GM23248 (cell line): ENCODE measurements around the gene ZNF69. TPM values are rescaled to one million over a fixed set of nuclear protein-coding genes. Genes with fewer than 3 reads are reported as not detected.
"Not testable (repeated sequence)": the region's sequence is repeated elsewhere in the genome, so short reads cannot be mapped to it uniquely, and the experiment has no call there.

Experiments used
- DNase-seq: peaks from one replicate; pipeline ENCODE4 v3.0.0-alpha.2; 2015
- H2AFZ ChIP-seq: fragments of 200-600 bp; sonication (generic); 2 replicates; pipeline ENCODE4 v1.6.1; 2016; ENCODE audit warnings: antibody characterized with exemption
- H3F3A ChIP-seq: fragments of 200-600 bp; sonication (generic); 2 replicates; pipeline ENCODE4 v1.6.1; 2016; ENCODE audit warnings: mild to moderate bottlenecking, antibody characterized with exemption, mixed run types; ENCODE audit not compliant: insufficient read depth
- H3K27ac ChIP-seq: fragments of 200-600 bp; sonication (generic); 2 replicates; pipeline ENCODE4 v1.5.1; 2016; ENCODE audit warnings: mild to moderate bottlenecking
- H3K27me3 ChIP-seq: fragments of 200-600 bp; sonication (generic); replicated peaks from 2 replicates; pipeline ENCODE4 v1.6.1; 2016; ENCODE audit warnings: mild to moderate bottlenecking; ENCODE audit not compliant: insufficient read depth
- H3K36me3 ChIP-seq: fragments of 200-600 bp; sonication (generic); 2 replicates; pipeline ENCODE4 v1.6.1; 2016; ENCODE audit warnings: low read depth, mild to moderate bottlenecking
- H3K4me1 ChIP-seq: fragments of 200-600 bp; sonication (generic); 2 replicates; pipeline ENCODE4 v1.6.1; 2016; ENCODE audit warnings: mild to moderate bottlenecking; ENCODE audit not compliant: insufficient read depth
- H3K4me2 ChIP-seq: fragments of 200-600 bp; sonication (generic); one replicate; pipeline ENCODE4 v1.6.1; 2016; ENCODE audit warnings: mild to moderate bottlenecking; ENCODE audit not compliant: unreplicated experiment
- H3K4me3 ChIP-seq: fragments of 200-600 bp; sonication (generic); 2 replicates; pipeline ENCODE4 v1.5.1; 2016; ENCODE audit warnings: mild to moderate bottlenecking
- H3K79me2 ChIP-seq: fragments of 200-600 bp; sonication (generic); 2 replicates; pipeline ENCODE4 v1.6.1; 2016; ENCODE audit warnings: mild to moderate bottlenecking; ENCODE audit not compliant: insufficient read depth
- H3K9ac ChIP-seq: fragments of 200-600 bp; sonication (generic); 2 replicates; pipeline ENCODE4 v1.6.1; 2016; ENCODE audit warnings: mild to moderate bottlenecking
- H3K9me2 ChIP-seq: fragments of 200-600 bp; sonication (generic); 2 replicates; pipeline ENCODE4 v1.6.1; 2016; ENCODE audit warnings: mixed run types, mild to moderate bottlenecking, moderate library complexity; ENCODE audit not compliant: insufficient read depth
- H3K9me3 ChIP-seq: fragments of 200-600 bp; sonication (generic); one replicate; pipeline ENCODE4 v1.6.1; 2017; ENCODE audit warnings: low read depth
- H4K20me1 ChIP-seq: fragments of 200-600 bp; sonication (generic); 2 replicates; pipeline ENCODE4 v1.6.0; 2016; ENCODE audit not compliant: insufficient read depth
- EZH2 ChIP-seq: fragments of 200-600 bp; sonication (generic); IDR thresholded peaks from 2 replicates; pipeline ENCODE4 v1.6.1; 2018; ENCODE audit warnings: antibody characterized with exemption, mild to moderate bottlenecking; ENCODE audit not compliant: insufficient read depth, poor library complexity, severe bottlenecking
- EZH2phosphoT487 ChIP-seq: fragments of 200-600 bp; sonication (generic); IDR thresholded peaks from 2 replicates; pipeline ENCODE4 v1.6.1; 2018; ENCODE audit warnings: antibody characterized with exemption, moderate library complexity, mild to moderate bottlenecking, low read depth; ENCODE audit not compliant: insufficient read depth
- WGBS, 2 experiments: methylation state at CpG; one replicate each; pipeline ENCODE4 v1.1.6; 2015 to 2017; ENCODE audit warnings: low lambda C conversion rate in 2 of 2, low coverage in 1 of 2; ENCODE audit errors: missing lambda C conversion rate in 2 of 2; 5-methylcytosine and 5-hydroxymethylcytosine counted together
- in situ Hi-C: fragments of 300-500 bp; cut with MboI; formaldehyde crosslinking; loops from 2 replicates; pipeline ENCODE4 v1.15.0; 2020
- polyA plus RNA-seq: library from polyadenylated mRNA; unstranded; fragments of >200 nt; fragmentation: Nextera tagmentation; extraction: Ambion mirVana; gene quantifications from 2 replicates; pipeline ENCODE4 v1.2.1, GENCODE V29; 2016
- total RNA-seq: library from RNA; depleted of rRNA; stranded (reverse); fragments of >200 nt; shearing (Covaris generic); gene quantifications from 2 replicates; pipeline ENCODE4 v1.2.3, GENCODE V29; 2014

The ZNF69 gene
- total and polyA plus RNA-seq, 2 experiments from 2014 or later: 5.3 to 6.8 TPM

GRCh38 chr19:11848594-11849469 is 38.8 kb upstream of the ZNF69 start, which contains the start of gene ZNF439:
Gene ZNF439 (plus strand): TSS chr19:11848726. CDS start chr19:11848868, 142 bp downstream.
- H3K4me3 ChIP-seq: peak within 1 kb of the TSS; percentile 89
- DNase-seq: peak; percentile 93
- in situ Hi-C loops: no loop called here
- peaks cover 3% of the 10 kb centered on the region; the same call in 1 of the 2 replicates for H3K4me1 ChIP-seq
- H3K27ac ChIP-seq: no peak within 1 kb of the TSS
- H3K9me3 ChIP-seq: no peaks in the 10 kb centered on the region
- H4K20me1 ChIP-seq: no peaks in the 10 kb centered on the region
- H3K79me2 ChIP-seq: peaks cover 53% of the 10 kb centered on the region
- H3K9ac ChIP-seq: peak within 1 kb of the TSS; percentile 66
- H3K36me3 ChIP-seq: no peaks in the 10 kb centered on the region
- H3K4me2 ChIP-seq: peak within 1 kb of the TSS; percentile 81
- peaks cover 3% of the 10 kb centered on the region; the same call in 1 of the 2 replicates for H3F3A ChIP-seq
- H2AFZ ChIP-seq: peak within 1 kb of the TSS; percentile 92
- H3K9me2 ChIP-seq: no peaks in the 10 kb centered on the region
- H3K27me3 ChIP-seq: no peaks in the 10 kb centered on the region
- WGBS, 2 experiments: 2% methylated on average over 46 to 57 of the region's 59 CpGs
- TF ChIP-seq EZH2phosphoT487: no peak
- TF ChIP-seq EZH2: no peak

- H3F3A ChIP-seq, H3K4me2 ChIP-seq, H3K4me1 ChIP-seq, H3K27me3 ChIP-seq, H2AFZ ChIP-seq, in situ Hi-C loops, H3K9ac ChIP-seq, H3K9me3 ChIP-seq, DNase-seq, H3K27ac ChIP-seq, H4K20me1 ChIP-seq, H3K4me3 ChIP-seq, H3K9me2 ChIP-seq, H3K36me3 ChIP-seq: not testable (repeated sequence)
- 84 to 85% methylated on average over 4 of the region's 4 CpGs for WGBS, 2 experiments
- peaks cover 67% of the 10 kb centered on the region for H3K79me2 ChIP-seq
Observed at GRCh38 chr19:11850289-11850688, 37.3 kb upstream of the ZNF69 start.

- in situ Hi-C loops: no loop called here
- Histone ChIP-seq H3F3A (0 out of 2 replicates have a peak, but pooled peaks cover under 1% of the 10 kb centered on the region), H3K79me2 (peaks cover 97% of the 10 kb centered on the region), H3K9me3 (no peaks in the 10 kb centered on the region), H4K20me1 (no peaks in the 10 kb centered on the region), H3K9me2 (no peaks in the 10 kb centered on the region), H3K36me3 (no peaks in the 10 kb centered on the region), H3K9ac (no peak overlapping the region), H3K4me2 (no peak overlapping the region), H2AFZ (no peak overlapping the region), H3K27ac (no peak overlapping the region), H3K4me3 (no peak overlapping the region), H3K4me1 (peaks cover 3% of the 10 kb centered on the region; the same call in 1 of the 2 replicates), H3K27me3 (no peaks in the 10 kb centered on the region)
- DNase-seq: no peak
- 76 to 79% methylated on average over 3 of the region's 3 CpGs for WGBS, 2 experiments
- no peak for TF ChIP-seq EZH2phosphoT487
- no peak for TF ChIP-seq EZH2
Observed at GRCh38 chr19:11853358-11853757, 34.2 kb upstream of the ZNF69 start.

GRCh38 chr19:11856596-11857250 is 30.9 kb upstream of the ZNF69 start:
- no peaks in the 10 kb centered on the region for H3K9me2 ChIP-seq
- no peaks in the 10 kb centered on the region for H3K36me3 ChIP-seq
- no peak overlapping the region for H2AFZ ChIP-seq
- TF ChIP-seq EZH2 (no peak), EZH2phosphoT487 (no peak)
- no peak overlapping the region for H3K4me2 ChIP-seq
- no peaks in the 10 kb centered on the region for H4K20me1 ChIP-seq
- in situ Hi-C loops: no loop called here
- DNase-seq: no peak
- H3K27me3 ChIP-seq: no peaks in the 10 kb centered on the region
- H3K9me3 ChIP-seq: no peaks in the 10 kb centered on the region
- H3K4me1 ChIP-seq: no peaks in the 10 kb centered on the region
- H3K27ac ChIP-seq: no peak overlapping the region
- H3F3A ChIP-seq: no peaks in the 10 kb centered on the region
- peaks cover 87% of the 10 kb centered on the region for H3K79me2 ChIP-seq
- H3K9ac ChIP-seq: no peak overlapping the region
- WGBS, 2 experiments: 95 to 96% methylated on average over 12 of the region's 12 CpGs
- H3K4me3 ChIP-seq: no peak overlapping the region
